H9 (cell line): ENCODE measurements around the gene GRK1. TPM values are rescaled to one million over a fixed set of nuclear protein-coding genes. Genes with fewer than 3 reads are reported as not detected.

ENCODE experiments used
- DNase-seq: peaks from one replicate; pipeline ENCODE4 v3.0.0-alpha.2; 2017
- H2AFZ ChIP-seq: one replicate; pipeline ENCODE4 v1.6.1; 2013; ENCODE audit warnings: mild to moderate bottlenecking, low read length, control low read depth, moderate library complexity
- H2AK5ac ChIP-seq: 2 replicates; pipeline ENCODE4 v1.6.1; 2013; ENCODE audit warnings: low read length, control low read depth, mixed read lengths; ENCODE audit not compliant: insufficient read length
- H2BK120ac ChIP-seq: one replicate; pipeline ENCODE4 v1.6.1; 2013; ENCODE audit warnings: low read depth, mild to moderate bottlenecking, low read length, control low read depth, inconsistent platforms; ENCODE audit not compliant: poor library complexity, severe bottlenecking
- H2BK12ac ChIP-seq: 2 replicates; pipeline ENCODE4 v1.6.1; 2013; ENCODE audit warnings: low read length, control low read depth, mixed read lengths, low read depth; ENCODE audit not compliant: insufficient read length
- H2BK15ac ChIP-seq: 2 replicates; pipeline ENCODE4 v1.6.1; 2013; ENCODE audit warnings: low read depth, low read length, control low read depth
- H2BK20ac ChIP-seq: one replicate; pipeline ENCODE4 v1.6.1; 2013; ENCODE audit warnings: low read depth, mild to moderate bottlenecking, low read length, control low read depth, inconsistent platforms; ENCODE audit not compliant: poor library complexity, severe bottlenecking
- H2BK5ac ChIP-seq: 2 replicates; pipeline ENCODE4 v1.6.1; 2013; ENCODE audit warnings: low read length, control low read depth, mixed read lengths; ENCODE audit not compliant: insufficient read length
- H3K14ac ChIP-seq: 2 replicates; pipeline ENCODE4 v1.6.1; 2013; ENCODE audit warnings: low read length, control low read depth; ENCODE audit not compliant: insufficient read depth
- H3K18ac ChIP-seq: 2 replicates; pipeline ENCODE4 v1.6.1; 2013; ENCODE audit warnings: low read depth, mild to moderate bottlenecking, mixed read lengths, low read length, control low read depth; ENCODE audit not compliant: insufficient read length
- H3K23ac ChIP-seq: 2 replicates; pipeline ENCODE4 v1.6.1; 2013; ENCODE audit warnings: low read length, control low read depth, mixed read lengths, low read depth; ENCODE audit not compliant: insufficient read length
- H3K23me2 ChIP-seq: 2 replicates; pipeline ENCODE4 v1.6.1; 2013; ENCODE audit warnings: low read depth, mild to moderate bottlenecking, mixed read lengths, low read length, control low read depth; ENCODE audit not compliant: insufficient read length, poor library complexity, severe bottlenecking
- H3K27ac ChIP-seq: 2 replicates; pipeline ENCODE4 v1.5.1; 2013; ENCODE audit warnings: low read length, control low read depth, mixed read lengths, low read depth; ENCODE audit not compliant: insufficient read length
- H3K27me3 ChIP-seq: 2 replicates; pipeline ENCODE4 v1.6.1; 2013; ENCODE audit warnings: low read length, control low read depth, inconsistent platforms; ENCODE audit not compliant: insufficient read depth
- H3K4ac ChIP-seq: 2 replicates; pipeline ENCODE4 v1.6.1; 2013; ENCODE audit warnings: low read depth, mild to moderate bottlenecking, control low read depth, inconsistent platforms, low read length, moderate library complexity
- H3K4me1 ChIP-seq: 2 replicates; pipeline ENCODE4 v1.6.1; 2013; ENCODE audit warnings: low read length, control low read depth, inconsistent platforms; ENCODE audit not compliant: insufficient read depth
- H3K4me2 ChIP-seq: 2 replicates; pipeline ENCODE4 v1.6.1; 2013; ENCODE audit warnings: low read length, control low read depth, mixed read lengths; ENCODE audit not compliant: insufficient read length, insufficient read depth
- H3K56ac ChIP-seq: 2 replicates; pipeline ENCODE4 v1.6.1; 2013; ENCODE audit warnings: low read depth, mild to moderate bottlenecking, mixed read lengths, low read length, control low read depth; ENCODE audit not compliant: insufficient read length
- H3K79me1 ChIP-seq: 2 replicates; pipeline ENCODE4 v1.6.1; 2013; ENCODE audit warnings: low read depth, mild to moderate bottlenecking, moderate library complexity, low read length, control low read depth, inconsistent platforms; ENCODE audit not compliant: insufficient read depth, poor library complexity, severe bottlenecking
- H3K79me2 ChIP-seq: 2 replicates; pipeline ENCODE4 v1.6.1; 2013; ENCODE audit warnings: low read length, control low read depth, inconsistent platforms; ENCODE audit not compliant: insufficient read depth
- H3K9ac ChIP-seq: 2 replicates; pipeline ENCODE4 v1.6.1; 2013; ENCODE audit warnings: low read length, control low read depth, mixed read lengths; ENCODE audit not compliant: insufficient read length; ENCODE audit errors: extremely low read depth
- H3K9me3 ChIP-seq: one replicate; pipeline ENCODE4 v1.6.1; 2013; ENCODE audit warnings: low read depth, low read length, inconsistent platforms; ENCODE audit not compliant: control insufficient read depth
- H3T11ph ChIP-seq: one replicate; pipeline ENCODE4 v1.6.1; 2013; ENCODE audit warnings: mild to moderate bottlenecking, low read length, control low read depth, inconsistent platforms
- H4K20me1 ChIP-seq: one replicate; pipeline ENCODE4 v1.6.1; 2013; ENCODE audit not compliant: control insufficient read depth, insufficient read length, insufficient read depth
- H4K5ac ChIP-seq: 2 replicates; pipeline ENCODE4 v1.6.1; 2013; ENCODE audit warnings: low read depth, mild to moderate bottlenecking, mixed read lengths, low read length, control low read depth; ENCODE audit not compliant: insufficient read length
- H4K8ac ChIP-seq: replicated peaks from 2 replicates; pipeline ENCODE4 v1.6.1; 2013; ENCODE audit warnings: low read length, control low read depth, mixed read lengths, low read depth; ENCODE audit not compliant: insufficient read length
- H4K91ac ChIP-seq: 2 replicates; pipeline ENCODE4 v1.6.1; 2013; ENCODE audit warnings: low read depth, mild to moderate bottlenecking, moderate library complexity, mixed read lengths, low read length, control low read depth; ENCODE audit not compliant: insufficient read length
- H3K27ac Mint-ChIP-seq, 3 experiments: 2 replicates in 2 of 3; 3 replicates in 1 of 3; pipeline ENCODE4 v1.8.0; 2020 to 2021; ENCODE audit warnings: mixed read lengths in 3 of 3, mild to moderate bottlenecking in 1 of 3, moderate library complexity in 1 of 3
- H3K27me3 Mint-ChIP-seq: 2 replicates; pipeline ENCODE4 v1.8.0; 2021; ENCODE audit warnings: low read depth, mild to moderate bottlenecking, moderate library complexity, mixed read lengths
- H3K36me3 Mint-ChIP-seq, 3 experiments: 2 replicates in 2 of 3; 3 replicates in 1 of 3; pipeline ENCODE4 v1.8.0; 2020 to 2021; ENCODE audit warnings: low read depth in 3 of 3, mixed read lengths in 3 of 3; ENCODE audit not compliant: insufficient read depth in 1 of 3
- H3K4me1 Mint-ChIP-seq, 2 experiments: 2 replicates each; pipeline ENCODE4 v1.8.0; 2020; ENCODE audit warnings: mixed read lengths in 2 of 2
- H3K4me3 Mint-ChIP-seq, 2 experiments: 2 replicates in 1 of 2; 3 replicates in 1 of 2; pipeline ENCODE4 v1.8.0; 2020 to 2021; ENCODE audit warnings: mild to moderate bottlenecking in 2 of 2, mixed read lengths in 2 of 2, moderate library complexity in 1 of 2
- H3K9me3 Mint-ChIP-seq, 2 experiments: 2 replicates in 1 of 2; 3 replicates in 1 of 2; pipeline ENCODE4 v1.8.0; 2020; ENCODE audit warnings: mild to moderate bottlenecking in 2 of 2, mixed read lengths in 2 of 2, moderate library complexity in 1 of 2
- WGBS: extraction: QIAGEN DNeasy Blood & Tissue Kit; methylation state at CpG from one replicate; pipeline ENCODE4 v1.1.7; 2013; ENCODE audit warnings: missing lambda C conversion rate, low lambda C conversion rate, mixed read lengths; ENCODE audit not compliant: insufficient read length; ENCODE audit errors: extremely low coverage; 5-methylcytosine and 5-hydroxymethylcytosine counted together
- total RNA-seq: library from RNA; stranded (reverse); gene quantifications from 2 replicates; pipeline ENCODE4 v1.2.1, GENCODE V29; 2021
- TF ChIP-seq, protein P1 (sequence below): fragments of 200-600 bp; sonication (generic); conservative IDR thresholded peaks from 3 replicates; pipeline ENCODE4 v1.8.0; 2021; ENCODE audit warnings: antibody characterized with exemption, mild to moderate bottlenecking

The GRK1 gene
- total RNA-seq, 1 experiment from 2014 or later = 0.31 TPM

DNA sequence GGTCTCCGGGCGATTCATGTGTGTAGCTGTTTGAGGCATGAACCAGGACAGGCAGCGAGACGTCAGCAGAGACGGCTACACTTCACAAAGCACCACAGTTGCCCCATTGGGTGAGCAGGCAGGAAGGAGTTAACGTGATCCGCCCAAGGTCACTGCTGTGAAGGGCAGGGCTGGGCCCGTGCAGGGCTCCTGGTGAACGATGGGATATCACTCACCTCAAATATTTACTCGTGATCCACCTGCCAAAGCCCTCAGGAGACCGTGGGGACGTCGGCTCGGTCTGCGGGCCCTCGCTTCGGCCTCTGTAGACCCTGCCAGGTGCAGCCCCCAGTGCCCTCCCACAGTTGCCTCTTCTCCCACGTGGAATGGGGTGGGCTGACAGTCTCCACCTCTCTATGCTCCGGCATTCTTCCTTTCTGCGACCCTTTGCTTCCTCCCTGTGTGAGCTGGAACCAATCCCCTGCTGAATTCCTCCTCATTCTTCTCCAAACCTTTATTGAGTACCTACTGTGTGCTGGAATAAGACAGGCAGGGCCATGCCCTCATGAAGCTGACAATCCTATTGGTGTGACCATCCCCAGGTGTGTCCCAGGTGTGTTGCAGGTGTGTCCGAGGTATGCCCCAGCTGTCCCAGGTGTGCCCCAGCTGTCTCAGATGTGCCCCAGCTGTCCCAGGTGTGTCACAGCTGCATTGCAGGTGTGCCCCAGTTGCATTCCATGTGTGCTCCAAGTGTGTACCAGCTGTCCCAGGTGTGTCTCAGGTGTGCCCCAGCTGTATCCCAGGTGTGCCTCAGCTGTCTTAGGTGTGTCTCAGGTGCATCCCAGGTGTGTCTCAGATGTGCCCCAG, 2.0 kb upstream of the GRK1 start:
- H4K91ac ChIP-seq = peak overlapping the region; percentile 6
- H2AK5ac ChIP-seq = no peak overlapping the region
- H3K27ac ChIP-seq = no peak overlapping the region
- H2BK20ac ChIP-seq = no peak overlapping the region
- no peaks in the 10 kb centered on the region for H3K27me3 ChIP-seq
- no peak overlapping the region for H4K8ac ChIP-seq
- no peaks in the 10 kb centered on the region for H3K9me3 ChIP-seq
- H3K18ac ChIP-seq = no peak overlapping the region
- Mint-ChIP-seq H3K4me3 (no peak overlapping the region), H3K27ac (peak overlapping the region in 1 of 3 experiments; percentile 14; a peak in 1 of 7 replicates), H3K9me3 (peaks cover 4 to 11% of the 10 kb centered on the region in 2 experiments; a peak in 3 of 5 replicates), H3K36me3 (peaks cover 0 to 5% (median 1%) of the 10 kb centered on the region in 3 experiments; a peak in 3 of 7 replicates), H3K27me3 (peaks cover 3% of the 10 kb centered on the region), H3K4me1 (peaks cover 2 to 8% of the 10 kb centered on the region in 2 experiments; a peak in 2 of 4 replicates)
- no peak overlapping the region for H3K4me2 ChIP-seq
- H3K4ac ChIP-seq = no peak overlapping the region; the same call in 1 of the 2 replicates
- TF ChIP-seq, protein P1, sequence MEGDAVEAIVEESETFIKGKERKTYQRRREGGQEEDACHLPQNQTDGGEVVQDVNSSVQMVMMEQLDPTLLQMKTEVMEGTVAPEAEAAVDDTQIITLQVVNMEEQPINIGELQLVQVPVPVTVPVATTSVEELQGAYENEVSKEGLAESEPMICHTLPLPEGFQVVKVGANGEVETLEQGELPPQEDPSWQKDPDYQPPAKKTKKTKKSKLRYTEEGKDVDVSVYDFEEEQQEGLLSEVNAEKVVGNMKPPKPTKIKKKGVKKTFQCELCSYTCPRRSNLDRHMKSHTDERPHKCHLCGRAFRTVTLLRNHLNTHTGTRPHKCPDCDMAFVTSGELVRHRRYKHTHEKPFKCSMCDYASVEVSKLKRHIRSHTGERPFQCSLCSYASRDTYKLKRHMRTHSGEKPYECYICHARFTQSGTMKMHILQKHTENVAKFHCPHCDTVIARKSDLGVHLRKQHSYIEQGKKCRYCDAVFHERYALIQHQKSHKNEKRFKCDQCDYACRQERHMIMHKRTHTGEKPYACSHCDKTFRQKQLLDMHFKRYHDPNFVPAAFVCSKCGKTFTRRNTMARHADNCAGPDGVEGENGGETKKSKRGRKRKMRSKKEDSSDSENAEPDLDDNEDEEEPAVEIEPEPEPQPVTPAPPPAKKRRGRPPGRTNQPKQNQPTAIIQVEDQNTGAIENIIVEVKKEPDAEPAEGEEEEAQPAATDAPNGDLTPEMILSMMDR = no peak
- H3K14ac ChIP-seq = no peak overlapping the region
- no peaks in the 10 kb centered on the region for H3K4me1 ChIP-seq
- DNase-seq = no peak
- no peak overlapping the region for H2BK5ac ChIP-seq
- no peaks in the 10 kb centered on the region for H3K23me2 ChIP-seq
- no peaks in the 10 kb centered on the region for H4K20me1 ChIP-seq
- H3T11ph ChIP-seq = no peak overlapping the region
- no peaks in the 10 kb centered on the region for H3K79me1 ChIP-seq
- H3K23ac ChIP-seq = no peak overlapping the region
- H3K79me2 ChIP-seq = no peaks in the 10 kb centered on the region
- no peak overlapping the region for H3K9ac ChIP-seq
- no CpG with 5 or more reads among the region's 21 CpGs for WGBS
- no peak overlapping the region for H2BK120ac ChIP-seq
- H3K56ac ChIP-seq = no peak overlapping the region
- no peak overlapping the region for H2BK15ac ChIP-seq
- no peak overlapping the region for H2BK12ac ChIP-seq
- no peak overlapping the region for H4K5ac ChIP-seq
- no peak overlapping the region for H2AFZ ChIP-seq
